ENCODE results near the gene DIAPH2.

The DIAPH2 gene

GRCh38 chrX:97306771-97307470 is 622.3 kb downstream of the DIAPH2 start:
- Histone ChIP-seq H3K4me1 (ENCODE audit: control insufficient read depth, low read length) (no peaks in the 10 kb centered on the region), H3F3A (ENCODE audit: control insufficient read depth, insufficient read depth) (no peaks in the 10 kb centered on the region), H3K9me2 (replicated peaks; ENCODE audit: control insufficient read depth, low read length) (no peaks in the 10 kb centered on the region), H4K20me1 (ENCODE audit: control insufficient read depth, insufficient read depth, low read depth, low read length) (no peaks in the 10 kb centered on the region), H3K36me3 (ENCODE audit: control insufficient read depth, low read length) (no peaks in the 10 kb centered on the region), H3K4me3 (ENCODE audit: low read length) (no peak overlapping the region), H3K79me2 (ENCODE audit: control insufficient read depth, low read length) (no peaks in the 10 kb centered on the region), H3K27me3 (ENCODE audit: control insufficient read depth, low read length) (no peaks in the 10 kb centered on the region), H3K4me2 (ENCODE audit: low read length) (no peak overlapping the region), H3K27ac (ENCODE audit: low read depth, low read length) (no peak overlapping the region), H3K9me3 (ENCODE audit: control insufficient read depth, insufficient read depth, low read length) (no peaks in the 10 kb centered on the region)
- TF ChIP-seq EZH2phosphoT487 (IDR thresholded peaks at IDR 0.05; ENCODE audit: borderline replicate concordance, low read length), result no peak
- TF ChIP-seq CTCF (IDR thresholded peaks at IDR 0.05; ENCODE audit: low read depth, low read length, poor library complexity, severe bottlenecking), result no peak

- Histone ChIP-seq H4K20me1 (ENCODE audit: control insufficient read depth, insufficient read depth, low read depth, low read length) (no peaks in the 10 kb centered on the region), H3K4me2 (ENCODE audit: low read length) (no peak overlapping the region), H3K79me2 (ENCODE audit: control insufficient read depth, low read length) (no peaks in the 10 kb centered on the region), H3K9me3 (ENCODE audit: control insufficient read depth, insufficient read depth, low read length) (no peaks in the 10 kb centered on the region), H3K27me3 (ENCODE audit: control insufficient read depth, low read length) (no peaks in the 10 kb centered on the region), H3K4me1 (ENCODE audit: control insufficient read depth, low read length) (no peaks in the 10 kb centered on the region), H3K9me2 (replicated peaks; ENCODE audit: control insufficient read depth, low read length) (no peaks in the 10 kb centered on the region), H3K36me3 (ENCODE audit: control insufficient read depth, low read length) (no peaks in the 10 kb centered on the region), H3K4me3 (ENCODE audit: low read length) (no peak overlapping the region), H3K27ac (ENCODE audit: low read depth, low read length) (no peak overlapping the region), H3F3A (ENCODE audit: control insufficient read depth, insufficient read depth) (no peaks in the 10 kb centered on the region)
- TF ChIP-seq CTCF (IDR thresholded peaks at IDR 0.05; ENCODE audit: low read depth, low read length, poor library complexity, severe bottlenecking), result no peak
- no peak for TF ChIP-seq EZH2phosphoT487 (IDR thresholded peaks at IDR 0.05; ENCODE audit: borderline replicate concordance, low read length)
These were observed 623.5 kb downstream of the DIAPH2 start for GRCh38 chrX:97308171-97308570.

- no peaks in the 10 kb centered on the region for H3K9me2 ChIP-seq (replicated peaks; ENCODE audit: control insufficient read depth, low read length)
- no peak for TF ChIP-seq CTCF (IDR thresholded peaks at IDR 0.05; ENCODE audit: low read depth, low read length, poor library complexity, severe bottlenecking)
- no peak for TF ChIP-seq EZH2phosphoT487 (IDR thresholded peaks at IDR 0.05; ENCODE audit: borderline replicate concordance, low read length)
- no peaks in the 10 kb centered on the region for H3K27me3 ChIP-seq (ENCODE audit: control insufficient read depth, low read length)
- no peaks in the 10 kb centered on the region for H4K20me1 ChIP-seq (ENCODE audit: control insufficient read depth, insufficient read depth, low read depth, low read length)
- H3K27ac ChIP-seq (ENCODE audit: low read depth, low read length), result no peak overlapping the region
- H3K4me2 ChIP-seq (ENCODE audit: low read length), result no peak overlapping the region
- no peaks in the 10 kb centered on the region for H3K79me2 ChIP-seq (ENCODE audit: control insufficient read depth, low read length)
- H3F3A ChIP-seq (ENCODE audit: control insufficient read depth, insufficient read depth), result no peaks in the 10 kb centered on the region
- no peak overlapping the region for H3K4me3 ChIP-seq (ENCODE audit: low read length)
- H3K36me3 ChIP-seq (ENCODE audit: control insufficient read depth, low read length), result no peaks in the 10 kb centered on the region
- H3K9me3 ChIP-seq (ENCODE audit: control insufficient read depth, insufficient read depth, low read length), result no peaks in the 10 kb centered on the region
- no peaks in the 10 kb centered on the region for H3K4me1 ChIP-seq (ENCODE audit: control insufficient read depth, low read length)
These were observed 625.0 kb downstream of the DIAPH2 start for GRCh38 chrX:97309487-97310116.

Measured in DOHH2 (cell line).